HepG2 (cell line): ENCODE results near the gene CORO1C. TPM values are rescaled to one million over a fixed set of nuclear protein-coding genes. Genes with fewer than 3 reads are reported as not detected.
A peak's percentile ranks its signal among the peaks of the same experiment; 100 is the strongest.

Experiments
- AHDC1 ChIP-seq: sonication (generic); formaldehyde crosslinking; IDR thresholded peaks from 2 replicates; pipeline ENCODE4 v1.5.1; 2020; ENCODE audit warnings: mild to moderate bottlenecking, missing genetic modification reagents, borderline replicate concordance
- ARID4A ChIP-seq: sonication (generic); formaldehyde crosslinking; IDR thresholded peaks from 2 replicates; pipeline ENCODE4 v1.5.0; 2020; ENCODE audit warnings: mild to moderate bottlenecking, missing genetic modification reagents, borderline replicate concordance
- FOXM1 ChIP-seq: sonication (generic); formaldehyde crosslinking; IDR thresholded peaks from 2 replicates; pipeline ENCODE4 v1.5.0; 2020; ENCODE audit warnings: missing genetic modification reagents
- FOXO1 ChIP-seq: sonication (generic); formaldehyde crosslinking; IDR thresholded peaks from 2 replicates; pipeline ENCODE4 v1.4.0; 2020; ENCODE audit warnings: missing genetic modification reagents
- HOXA3 ChIP-seq: sonication (generic); formaldehyde crosslinking; IDR thresholded peaks from 2 replicates; pipeline ENCODE4 v1.5.0; 2020; ENCODE audit warnings: missing genetic modification reagents
- POLR2G ChIP-seq: fragments of 200-400 bp; formaldehyde crosslinking; IDR thresholded peaks from 2 replicates; pipeline ENCODE4 v1.6.1; 2018; ENCODE audit warnings: mild to moderate bottlenecking, low read depth, low read length, moderate library complexity
- RBFOX2 ChIP-seq: fragments of 200-400 bp; formaldehyde crosslinking; IDR thresholded peaks from 2 replicates; pipeline ENCODE4 v1.6.1; 2017; ENCODE audit warnings: low read depth, mild to moderate bottlenecking, low read length
- RORA ChIP-seq: sonication (generic); formaldehyde crosslinking; IDR thresholded peaks from 2 replicates; pipeline ENCODE4 v1.5.0; 2020; ENCODE audit warnings: mild to moderate bottlenecking, missing genetic modification reagents, moderate library complexity
- SRF ChIP-seq: IDR thresholded peaks from 2 replicates; pipeline ENCODE4 v1.6.1; 2011; ENCODE audit warnings: mild to moderate bottlenecking, low read depth, low read length, moderate library complexity
- STAG1 ChIP-seq: sonication (generic); formaldehyde crosslinking; IDR thresholded peaks from 2 replicates; pipeline ENCODE4 v1.4.0; 2020; ENCODE audit warnings: missing genetic modification reagents
- THAP11 ChIP-seq: IDR thresholded peaks from 2 replicates; pipeline ENCODE4 v1.6.1; 2016; ENCODE audit warnings: missing biosample characterization, missing genetic modification reagents
- ZNF24 ChIP-seq: fragments of 450-650 bp; IDR thresholded peaks from 2 replicates; pipeline ENCODE4 v1.6.1; 2017; ENCODE audit warnings: antibody characterized with exemption, mild to moderate bottlenecking
- ZNF292 ChIP-seq: sonication (generic); formaldehyde crosslinking; IDR thresholded peaks from 2 replicates; pipeline ENCODE4 v1.8.1; 2022; ENCODE audit warnings: mild to moderate bottlenecking, low read depth, missing genetic modification reagents, borderline replicate concordance
- ZNF589 ChIP-seq: sonication (generic); formaldehyde crosslinking; conservative IDR thresholded peaks from 2 replicates; pipeline ENCODE4 v1.8.0; 2022; ENCODE audit warnings: mild to moderate bottlenecking, moderate library complexity, missing genetic modification reagents
- ZNF605 ChIP-seq: sonication (generic); formaldehyde crosslinking; IDR thresholded peaks from 2 replicates; pipeline ENCODE4 v1.8.0; 2022; ENCODE audit warnings: mild to moderate bottlenecking, missing genetic modification reagents
- ZNF720 ChIP-seq: sonication (generic); formaldehyde crosslinking; IDR thresholded peaks from 2 replicates; pipeline ENCODE4 v1.4.0; 2020; ENCODE audit warnings: missing genetic modification reagents
- ZNF768 ChIP-seq: sonication (generic); formaldehyde crosslinking; IDR thresholded peaks from 2 replicates; pipeline ENCODE4 v1.4.0; 2020; ENCODE audit warnings: missing genetic modification reagents
- ZNF879 ChIP-seq: sonication (generic); formaldehyde crosslinking; IDR thresholded peaks from 2 replicates; pipeline ENCODE4 v1.8.1; 2023; ENCODE audit warnings: missing genetic modification reagents
- polyA plus RNA-seq, 8 experiments: library from polyadenylated mRNA; depleted of rRNA in 3 of 8; stranded (reverse) in 7 of 8; unstranded in 1 of 8; fragments of >200 nt; fragmentation: Illumina TruSeq in 4 of 8; extraction: Trizol in 4 of 8; gene quantifications; 2 replicates each; pipeline versions ENCODE4 v1.2.1 to v1.2.3, GENCODE V29; 2011 to 2016; ENCODE audit warnings: low read depth in 4 of 8, missing spikeins in 1 of 8, mixed read lengths in 1 of 8; ENCODE audit not compliant: insufficient read depth in 1 of 8
- total RNA-seq, 5 experiments: library from RNA; depleted of rRNA; stranded (reverse); fragments of >200 nt; fragmentation: Illumina TruSeq; extraction: Trizol; gene quantifications; 2 replicates each; pipeline ENCODE4 v1.2.3, GENCODE V29; 2016; ENCODE audit warnings: low read depth in 1 of 5
- TF ChIP-seq, protein P1 (sequence below): IDR thresholded peaks from 2 replicates; pipeline ENCODE4 v1.6.1; 2016; ENCODE audit warnings: missing genetic modification reagents, missing compliant biosample characterization
- TF ChIP-seq, protein P2 (sequence below): sonication (generic); formaldehyde crosslinking; IDR thresholded peaks from 2 replicates; pipeline ENCODE4 v1.5.0; 2020; ENCODE audit warnings: missing genetic modification reagents

The CORO1C gene
- total and polyA plus RNA-seq, 2 of the 13 experiments (the other 11 are each of a cell fraction or from before 2014, with no cell fraction given): 73.7 to 131 TPM

- TF ChIP-seq AHDC1 (CRISPR knock-in tag) (no peak), HOXA3 (peak; percentile 80), SRF (peak; percentile 47; the same call in 1 of the 2 replicates), RORA (CRISPR knock-in tag) (no peak), ZNF589 (CRISPR knock-in tag) (no peak), FOXO1 (CRISPR knock-in tag) (no peak), ZNF879 (no peak), STAG1 (CRISPR knock-in tag) (no peak), ZNF768 (no peak), FOXM1 (CRISPR knock-in tag) (peak; percentile 92), ZNF605 (no peak; the same call in 1 of the 2 replicates), ZNF24 (no peak), ARID4A (CRISPR knock-in tag) (peak; percentile 44; the same call in 1 of the 2 replicates), ZNF720 (CRISPR knock-in tag) (no peak), RBFOX2 (no peak), THAP11 (CRISPR knock-in tag) (no peak), POLR2G (peak; percentile 76), ZNF292 (CRISPR knock-in tag) (peak; percentile 60; the same call in 1 of the 2 replicates)
- TF ChIP-seq, protein P1, sequence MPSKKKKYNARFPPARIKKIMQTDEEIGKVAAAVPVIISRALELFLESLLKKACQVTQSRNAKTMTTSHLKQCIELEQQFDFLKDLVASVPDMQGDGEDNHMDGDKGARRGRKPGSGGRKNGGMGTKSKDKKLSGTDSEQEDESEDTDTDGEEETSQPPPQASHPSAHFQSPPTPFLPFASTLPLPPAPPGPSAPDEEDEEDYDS: peak; percentile 88
- TF ChIP-seq, protein P2, sequence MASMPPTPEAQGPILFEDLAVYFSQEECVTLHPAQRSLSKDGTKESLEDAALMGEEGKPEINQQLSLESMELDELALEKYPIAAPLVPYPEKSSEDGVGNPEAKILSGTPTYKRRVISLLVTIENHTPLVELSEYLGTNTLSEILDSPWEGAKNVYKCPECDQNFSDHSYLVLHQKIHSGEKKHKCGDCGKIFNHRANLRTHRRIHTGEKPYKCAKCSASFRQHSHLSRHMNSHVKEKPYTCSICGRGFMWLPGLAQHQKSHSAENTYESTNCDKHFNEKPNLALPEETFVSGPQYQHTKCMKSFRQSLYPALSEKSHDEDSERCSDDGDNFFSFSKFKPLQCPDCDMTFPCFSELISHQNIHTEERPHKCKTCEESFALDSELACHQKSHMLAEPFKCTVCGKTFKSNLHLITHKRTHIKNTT (CRISPR knock-in tag): no peak
These were observed 3.0 kb upstream of the CORO1C start (continued) for GRCh38 chr12:108734200-108734906.
